Upper lobe of left lung (tissue), 6 donors: ENCODE measurements around the gene NAB1. TPM values are rescaled to one million over a fixed set of nuclear protein-coding genes. Genes with fewer than 3 reads are reported as not detected.

Experiments used
- ATAC-seq, 2 donors: fragments of 200-7000 bp; cut with Tn5 transposase; one replicate each; pipeline ENCODE4 v1.9.1; 2022; ENCODE audit warnings: mild to moderate bottlenecking in 2 of 2, moderate library complexity in 2 of 2; ENCODE audit not compliant: low FRiP score in 2 of 2
- DNase-seq, 2 donors: peaks; one replicate each; pipeline ENCODE4 v3.0.0-alpha.2; 2019 to 2020
- H3K27ac ChIP-seq, 4 donors: fragments of 200-600 bp; sonication (generic); one replicate each; pipeline ENCODE4 v1.5.1; 2016 to 2019
- H3K27me3 ChIP-seq, 4 donors: fragments of 200-600 bp; sonication (generic); one replicate each; pipeline ENCODE4 v1.5.1; 2017 to 2019
- H3K36me3 ChIP-seq, 4 donors: fragments of 200-600 bp; sonication (generic); one replicate each; pipeline ENCODE4 v1.5.1; 2016 to 2019
- H3K4me1 ChIP-seq, 4 donors: fragments of 200-600 bp; sonication (generic); one replicate each; pipeline ENCODE4 v1.5.1; 2018 to 2019
- H3K4me3 ChIP-seq, 4 donors: fragments of 200-600 bp; sonication (generic); one replicate each; pipeline ENCODE4 v1.5.1; 2017 to 2019; ENCODE audit warnings: mild to moderate bottlenecking in 2 of 4, moderate library complexity in 1 of 4
- H3K9me3 ChIP-seq, 4 donors: fragments of 200-600 bp; sonication (generic); one replicate each; pipeline ENCODE4 v1.5.1; 2018 to 2019
- EP300 ChIP-seq, 4 donors: sonication (generic); formaldehyde crosslinking; IDR thresholded peaks; one replicate each; pipeline ENCODE4 v1.5.1; 2017; ENCODE audit warnings: antibody characterized with exemption in 4 of 4, control low read depth in 2 of 4
- POLR2A ChIP-seq, 4 donors: fragments of 450-650 bp; IDR thresholded peaks; one replicate each; pipeline ENCODE4 v1.5.1; 2016 to 2017; ENCODE audit warnings: antibody characterized with exemption in 4 of 4, mild to moderate bottlenecking in 2 of 4
- POLR2AphosphoS5 ChIP-seq, 2 donors: sonication (generic); formaldehyde crosslinking; IDR thresholded peaks; one replicate each; pipeline ENCODE4 v1.5.1; 2017; ENCODE audit warnings: antibody characterized with exemption in 2 of 2
- WGBS, 2 donors: methylation state at CpG; one replicate each; pipeline ENCODE4 v1.1.5; 2017 to 2018; 5-methylcytosine and 5-hydroxymethylcytosine counted together
- total RNA-seq, 6 donors: library from RNA; depleted of rRNA in 4 of 6; stranded (reverse); fragments of >200 nt in 4 of 6; gene quantifications; one replicate each; pipeline versions ENCODE4 v1.1.0 to v1.2.1, GENCODE V29; 2016 to 2021
- TF ChIP-seq, protein P1 (sequence below), 6 experiments: fragments of 450-650 bp in 4 of 6; fragments of 200-600 bp in 2 of 6; sonication (generic) in 2 of 6; IDR thresholded peaks; one replicate each; pipeline ENCODE4 v1.5.1; 2016 to 2019; ENCODE audit warnings: antibody characterized with exemption in 6 of 6
- donor health status: DM: no; HTN: no; CAD: no; lungs with moderate emphysema.
- donor health status: DM: no; HTN: yes; CAD: no; lungs with severe emphysema.

Gene NAB1
- total RNA-seq, 6 donors from 2014 or later: 28.4 to 53.5 (median 36.6) TPM

DNA sequence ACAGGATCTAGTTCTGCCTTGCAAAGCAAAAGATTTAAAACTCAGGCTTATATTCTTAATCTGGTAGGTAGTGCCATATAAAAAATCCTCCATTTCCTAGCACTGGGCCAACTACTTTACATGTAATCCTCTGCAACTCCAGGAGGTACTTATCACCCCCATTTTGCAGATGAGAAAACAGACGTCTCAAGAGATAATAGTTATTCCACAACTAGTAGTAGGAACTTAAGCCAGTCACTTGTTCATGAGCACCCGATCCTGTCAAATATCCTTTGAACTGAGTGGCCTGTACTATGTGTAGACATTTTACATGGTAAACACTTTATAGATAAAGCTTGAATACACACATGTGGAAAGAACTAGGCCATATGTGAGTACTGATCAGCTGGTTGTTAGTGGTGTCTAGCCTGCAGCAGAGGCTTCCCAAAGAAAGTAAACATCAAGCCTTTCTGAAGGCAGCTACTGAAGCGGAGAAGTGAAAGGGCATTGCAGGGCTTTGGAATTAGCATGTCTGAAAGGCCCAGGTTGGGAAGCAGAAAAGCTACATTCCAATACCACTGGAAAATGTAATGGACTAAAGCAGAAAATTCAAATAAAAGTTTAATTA is 48.0 kb downstream of the NAB1 start:
- peaks cover 0 to 15% (median 0%) of the 10 kb centered on the region in 4 donors for H3K36me3 ChIP-seq
- ATAC-seq (no peak), DNase-seq (no peak)
- 63 to 73% methylated on average over 3 of the region's 3 CpGs for WGBS, 2 donors
- TF ChIP-seq, protein P1, sequence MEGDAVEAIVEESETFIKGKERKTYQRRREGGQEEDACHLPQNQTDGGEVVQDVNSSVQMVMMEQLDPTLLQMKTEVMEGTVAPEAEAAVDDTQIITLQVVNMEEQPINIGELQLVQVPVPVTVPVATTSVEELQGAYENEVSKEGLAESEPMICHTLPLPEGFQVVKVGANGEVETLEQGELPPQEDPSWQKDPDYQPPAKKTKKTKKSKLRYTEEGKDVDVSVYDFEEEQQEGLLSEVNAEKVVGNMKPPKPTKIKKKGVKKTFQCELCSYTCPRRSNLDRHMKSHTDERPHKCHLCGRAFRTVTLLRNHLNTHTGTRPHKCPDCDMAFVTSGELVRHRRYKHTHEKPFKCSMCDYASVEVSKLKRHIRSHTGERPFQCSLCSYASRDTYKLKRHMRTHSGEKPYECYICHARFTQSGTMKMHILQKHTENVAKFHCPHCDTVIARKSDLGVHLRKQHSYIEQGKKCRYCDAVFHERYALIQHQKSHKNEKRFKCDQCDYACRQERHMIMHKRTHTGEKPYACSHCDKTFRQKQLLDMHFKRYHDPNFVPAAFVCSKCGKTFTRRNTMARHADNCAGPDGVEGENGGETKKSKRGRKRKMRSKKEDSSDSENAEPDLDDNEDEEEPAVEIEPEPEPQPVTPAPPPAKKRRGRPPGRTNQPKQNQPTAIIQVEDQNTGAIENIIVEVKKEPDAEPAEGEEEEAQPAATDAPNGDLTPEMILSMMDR (IDR thresholded peaks at IDR 0.05): no peak
- TF ChIP-seq POLR2AphosphoS5 (IDR thresholded peaks at IDR 0.05) (no peak), EP300 (IDR thresholded peaks at IDR 0.05) (no peak), POLR2A (IDR thresholded peaks at IDR 0.05) (no peak)
- H3K4me1 ChIP-seq: no peaks in the 10 kb centered on the region
- no peaks in the 10 kb centered on the region for H3K9me3 ChIP-seq
- H3K27ac ChIP-seq: no peak overlapping the region
- H3K27me3 ChIP-seq: no peaks in the 10 kb centered on the region
- no peak overlapping the region for H3K4me3 ChIP-seq

DNA sequence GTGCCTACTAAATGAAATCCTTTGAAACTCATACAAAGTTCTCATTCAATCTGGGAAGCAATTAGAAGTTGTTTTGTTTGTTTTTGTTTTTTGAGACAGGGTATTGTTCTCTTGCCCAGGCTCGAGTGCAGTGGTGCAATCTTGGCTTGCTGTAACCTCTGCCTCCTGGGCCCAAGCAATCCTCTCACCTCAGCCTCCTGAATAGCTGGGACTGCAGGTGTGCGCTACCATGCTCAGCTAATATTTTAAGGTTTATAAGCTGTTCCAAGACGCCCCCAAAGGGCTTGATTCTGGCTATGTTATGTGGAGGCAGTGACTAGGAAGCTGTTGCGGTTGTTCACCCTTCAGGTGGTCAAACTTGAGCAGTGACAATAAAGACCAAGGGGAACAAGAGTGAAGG is 48.5 kb downstream of the NAB1 start:
- DNase-seq (no peak), ATAC-seq (no peak)
- 78 to 87% methylated on average over 4 of the region's 4 CpGs for WGBS, 2 donors
- Histone ChIP-seq H3K9me3 (no peaks in the 10 kb centered on the region), H3K27ac (no peak overlapping the region), H3K27me3 (no peaks in the 10 kb centered on the region), H3K4me3 (no peak overlapping the region), H3K36me3 (peaks cover 0 to 10% (median 0%) of the 10 kb centered on the region in 4 donors), H3K4me1 (no peaks in the 10 kb centered on the region)
- TF ChIP-seq POLR2A (IDR thresholded peaks at IDR 0.05): no peak
- TF ChIP-seq EP300 (IDR thresholded peaks at IDR 0.05): no peak
- TF ChIP-seq, protein P1 (IDR thresholded peaks at IDR 0.05): no peak
- TF ChIP-seq POLR2AphosphoS5 (IDR thresholded peaks at IDR 0.05): no peak

DNA sequence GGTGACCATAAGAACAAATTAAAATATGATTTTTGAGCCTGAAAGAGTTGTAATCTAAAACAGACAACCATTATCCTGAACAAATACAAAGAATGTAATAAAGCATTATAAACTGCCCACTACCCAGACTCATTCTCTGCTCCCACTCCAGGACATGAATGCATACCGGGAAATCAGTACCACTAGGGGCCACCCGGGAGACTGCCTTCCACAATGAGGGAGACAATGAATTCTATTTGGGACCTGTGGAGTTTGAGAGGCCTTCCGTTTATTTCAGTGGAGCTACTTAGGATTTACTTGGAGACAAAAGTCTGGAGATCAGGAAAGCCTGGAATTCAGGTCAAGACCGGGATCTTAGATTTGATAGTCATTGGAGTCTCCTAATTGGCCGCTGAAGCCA is 50.0 kb downstream of the NAB1 start:
- no peaks in the 10 kb centered on the region for H3K9me3 ChIP-seq
- no peak for ATAC-seq

DNA sequence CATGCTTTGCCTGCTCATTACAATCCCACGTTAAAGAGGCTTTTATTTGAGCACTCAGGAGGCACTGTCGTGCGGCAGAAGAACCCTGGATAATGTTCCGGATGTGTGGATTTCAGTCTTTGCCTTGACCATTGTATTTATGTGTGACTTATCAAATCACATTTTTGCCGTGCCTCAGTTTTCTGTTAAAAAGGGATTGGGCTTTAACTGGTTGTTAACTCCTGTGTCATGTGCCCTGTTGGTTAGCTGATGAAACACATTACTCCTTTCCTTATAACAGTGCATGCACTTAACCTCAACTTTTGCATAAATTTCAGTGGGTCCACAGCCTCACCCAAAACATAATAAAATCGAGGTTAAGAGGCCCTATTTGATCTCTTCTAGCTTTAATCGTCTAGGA is 52.7 kb downstream of the NAB1 start:
- 83 to 87% methylated on average over 7 of the region's 7 CpGs for WGBS, 2 donors
- H3K4me3 ChIP-seq: no peak overlapping the region
- no peaks in the 10 kb centered on the region for H3K36me3 ChIP-seq
- TF ChIP-seq POLR2AphosphoS5 (IDR thresholded peaks at IDR 0.05) (no peak), POLR2A (IDR thresholded peaks at IDR 0.05) (no peak), EP300 (IDR thresholded peaks at IDR 0.05) (no peak)
- TF ChIP-seq, protein P1 (IDR thresholded peaks at IDR 0.05): no peak
- ATAC-seq: no peak
- H3K4me1 ChIP-seq: no peaks in the 10 kb centered on the region
- no peak overlapping the region for H3K27ac ChIP-seq
- H3K9me3 ChIP-seq: no peaks in the 10 kb centered on the region
- no peak for DNase-seq
- no peaks in the 10 kb centered on the region for H3K27me3 ChIP-seq

More for the DNA sequence above, 50.0 kb downstream of the NAB1 start:
- no peak for TF ChIP-seq POLR2A (IDR thresholded peaks at IDR 0.05)
- no peak for TF ChIP-seq POLR2AphosphoS5 (IDR thresholded peaks at IDR 0.05)
- TF ChIP-seq EP300 (IDR thresholded peaks at IDR 0.05): no peak
- Histone ChIP-seq H3K27ac (no peak overlapping the region), H3K4me1 (no peaks in the 10 kb centered on the region), H3K36me3 (no peaks in the 10 kb centered on the region), H3K4me3 (no peak overlapping the region), H3K27me3 (no peaks in the 10 kb centered on the region)
- WGBS, 2 donors: 74 to 79% methylated on average over 5 of the region's 5 CpGs
- no peak for DNase-seq

DNA sequence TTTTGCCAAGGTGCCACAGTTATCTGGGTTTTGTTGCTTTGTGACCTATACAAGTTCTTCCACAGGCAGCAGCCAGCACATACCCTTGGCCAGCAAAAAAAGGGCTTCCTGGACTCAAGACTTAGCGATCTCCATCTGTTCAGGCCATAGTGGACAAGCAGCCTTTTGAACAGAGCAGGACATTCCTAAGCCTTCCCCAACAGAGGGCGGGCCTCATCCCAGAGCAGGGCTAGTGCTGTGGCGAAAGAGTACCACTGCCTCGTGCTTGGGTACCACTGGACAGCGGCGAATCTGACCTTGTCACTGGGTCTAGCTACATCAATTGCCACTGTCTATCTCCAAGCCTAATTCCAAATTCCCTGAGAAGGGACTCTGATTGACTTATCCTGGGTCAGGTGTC is 56.4 kb downstream of the NAB1 start:
- Histone ChIP-seq H3K4me3 (no peak overlapping the region), H3K27ac (no peak overlapping the region), H3K36me3 (no peaks in the 10 kb centered on the region), H3K27me3 (no peaks in the 10 kb centered on the region), H3K4me1 (no peaks in the 10 kb centered on the region), H3K9me3 (no peaks in the 10 kb centered on the region)
- DNase-seq (no peak), ATAC-seq (no peak)
- no peak for TF ChIP-seq POLR2AphosphoS5 (IDR thresholded peaks at IDR 0.05)
- TF ChIP-seq EP300 (IDR thresholded peaks at IDR 0.05): no peak
- no peak for TF ChIP-seq POLR2A (IDR thresholded peaks at IDR 0.05)
- TF ChIP-seq, protein P1 (IDR thresholded peaks at IDR 0.05): no peak
- 97% methylated on average over 5 to 6 of the region's 6 CpGs for whole genome bisulfite sequencing, 2 donors
